Measurements from ENCODE around the gene CACHD1.
A peak's percentile ranks its signal among the peaks of the same experiment; 100 is the strongest.

Gene CACHD1

GRCh38 chr1:64472805-64473204 is 2.9 kb downstream of the CACHD1 start:
- FAIRE-seq: no peak
- DNase-seq (ENCODE audit: insufficient read length, low spot score): no peak

- DNase-seq (ENCODE audit: insufficient read length, low spot score) (no peak), FAIRE-seq (no peak)
Observed at GRCh38 chr1:64473367-64473766, 3.4 kb downstream of the CACHD1 start.

- DNase-seq (ENCODE audit: insufficient read length, low spot score) (no peak), FAIRE-seq (no peak)
Observed at GRCh38 chr1:64474133-64474532, 4.2 kb downstream of the CACHD1 start.

- DNase-seq (ENCODE audit: insufficient read length, low spot score) (no peak), FAIRE-seq (no peak)
Observed at GRCh38 chr1:64474665-64475439, 4.9 kb downstream of the CACHD1 start.

- peak; percentile 10 for DNase-seq (ENCODE audit: insufficient read length, low spot score)
- FAIRE-seq: no peak
Observed at GRCh38 chr1:64476251-64476952, 6.5 kb downstream of the CACHD1 start.

GRCh38 chr1:64478594-64479470 is 8.9 kb downstream of the CACHD1 start:
- no peak for FAIRE-seq
- no peak for DNase-seq (ENCODE audit: insufficient read length, low spot score)

- DNase-seq (ENCODE audit: insufficient read length, low spot score) (no peak), FAIRE-seq (no peak)
Observed at GRCh38 chr1:64479874-64480273, 9.9 kb downstream of the CACHD1 start.

GRCh38 chr1:64480999-64481772 is 11.3 kb downstream of the CACHD1 start:
- FAIRE-seq: no peak

GRCh38 chr1:64482128-64482527 is 12.2 kb downstream of the CACHD1 start:
- DNase-seq (ENCODE audit: insufficient read length, low spot score): no peak
- FAIRE-seq: no peak

More at GRCh38 chr1:64480999-64481772, 11.3 kb downstream of the CACHD1 start:
- DNase-seq (ENCODE audit: insufficient read length, low spot score): no peak

- DNase-seq (ENCODE audit: insufficient read length, low spot score) (no peak), FAIRE-seq (no peak)
Observed at GRCh38 chr1:64482720-64483119, 12.8 kb downstream of the CACHD1 start.

GRCh38 chr1:64483731-64484414 is 13.9 kb downstream of the CACHD1 start:
- DNase-seq (ENCODE audit: insufficient read length, low spot score) (no peak), FAIRE-seq (no peak)

- DNase-seq (ENCODE audit: insufficient read length, low spot score) (no peak), FAIRE-seq (no peak)
Observed at GRCh38 chr1:64484651-64485050, 14.7 kb downstream of the CACHD1 start.

GRCh38 chr1:64486193-64486592 is 16.3 kb downstream of the CACHD1 start:
- DNase-seq (ENCODE audit: insufficient read length, low spot score) (no peak), FAIRE-seq (no peak)

GRCh38 chr1:64487061-64487460 is 17.1 kb downstream of the CACHD1 start:
- DNase-seq (ENCODE audit: insufficient read length, low spot score): no peak
- FAIRE-seq: no peak

- DNase-seq (ENCODE audit: insufficient read length, low spot score) (no peak), FAIRE-seq (no peak)
Observed at GRCh38 chr1:64488862-64489261, 18.9 kb downstream of the CACHD1 start.

- DNase-seq (ENCODE audit: insufficient read length, low spot score): no peak
- FAIRE-seq: peak; percentile 9
Observed at GRCh38 chr1:64489707-64490106, 19.8 kb downstream of the CACHD1 start.

- FAIRE-seq (no peak), DNase-seq (ENCODE audit: insufficient read length, low spot score) (no peak)
Observed at GRCh38 chr1:64490213-64490818, 20.4 kb downstream of the CACHD1 start.

GRCh38 chr1:64492424-64492823 is 22.5 kb downstream of the CACHD1 start:
- DNase-seq (ENCODE audit: insufficient read length, low spot score) (no peak), FAIRE-seq (no peak)

GRCh38 chr1:64493831-64494230 is 23.9 kb downstream of the CACHD1 start:
- FAIRE-seq (no peak), DNase-seq (ENCODE audit: insufficient read length, low spot score) (no peak)
